Skeletal muscle tissue (tissue), 4 donors: ENCODE measurements around the gene OR13A1. TPM values are rescaled to one million over a fixed set of nuclear protein-coding genes. Genes with fewer than 3 reads are reported as not detected.
"Not testable (repeated sequence)": the region's sequence is repeated elsewhere in the genome, so short reads cannot be mapped to it uniquely, and the experiment has no call there.

Experiments used
- H3K27ac ChIP-seq: one replicate; pipeline ENCODE4 v1.7.0; 2013; ENCODE audit warnings: mild to moderate bottlenecking, low read depth, low read length, inconsistent platforms
- H3K27me3 ChIP-seq, 3 donors: one replicate each; pipeline ENCODE4 v1.7.0; 2013; ENCODE audit warnings: low read length in 3 of 3; ENCODE audit not compliant: control insufficient read depth in 3 of 3, insufficient read depth in 3 of 3
- H3K36me3 ChIP-seq, 3 donors: one replicate each; pipeline ENCODE4 v1.7.0; 2013; ENCODE audit warnings: low read length in 3 of 3; ENCODE audit not compliant: control insufficient read depth in 3 of 3, insufficient read depth in 3 of 3
- H3K4me1 ChIP-seq, 3 donors: one replicate each; pipeline ENCODE4 v1.7.0; 2013; ENCODE audit warnings: low read length in 3 of 3, mild to moderate bottlenecking in 3 of 3; ENCODE audit not compliant: control insufficient read depth in 3 of 3, insufficient read depth in 3 of 3
- H3K4me3 ChIP-seq, 3 donors: one replicate each; pipeline ENCODE4 v1.7.0; 2013; ENCODE audit warnings: low read length in 3 of 3
- H3K9ac ChIP-seq, 3 donors: one replicate each; pipeline ENCODE4 v1.7.0; 2013; ENCODE audit warnings: low read length in 3 of 3, mild to moderate bottlenecking in 3 of 3, moderate library complexity in 2 of 3, low read depth in 1 of 3
- H3K9me3 ChIP-seq, 3 donors: one replicate each; pipeline ENCODE4 v1.7.0; 2013; ENCODE audit warnings: low read length in 3 of 3; ENCODE audit not compliant: control insufficient read depth in 3 of 3
- total RNA-seq: library from RNA; depleted of rRNA; stranded (reverse); fragments of >200 nt; gene quantifications from one replicate; pipeline ENCODE4 v1.2.3, GENCODE V29; 2014
- donor health status: Osteomylitis.

Gene OR13A1
- total RNA-seq, 1 donor from 2014 or later = not detected

GRCh38 chr10:45286980-45287379 is 28.4 kb downstream of the OR13A1 start:
- Histone ChIP-seq H3K36me3 (no peaks in the 10 kb centered on the region), H3K9ac (no peak overlapping the region), H3K4me1 (no peaks in the 10 kb centered on the region), H3K9me3 (no peaks in the 10 kb centered on the region), H3K27me3 (no peaks in the 10 kb centered on the region), H3K27ac (no peak overlapping the region), H3K4me3 (no peak overlapping the region)

GRCh38 chr10:45282061-45282460 is 33.3 kb downstream of the OR13A1 start:
- Histone ChIP-seq H3K9me3 (no peaks in the 10 kb centered on the region), H3K27me3 (peaks cover 0 to 2% (median 0%) of the 10 kb centered on the region in 3 donors), H3K9ac (no peak overlapping the region), H3K4me1 (no peaks in the 10 kb centered on the region), H3K36me3 (no peaks in the 10 kb centered on the region), H3K27ac (no peak overlapping the region), H3K4me3 (no peak overlapping the region)

- no peak overlapping the region for H3K27ac ChIP-seq
- no peak overlapping the region for H3K9ac ChIP-seq
- no peaks in the 10 kb centered on the region for H3K9me3 ChIP-seq
These were observed 35.2 kb downstream of the OR13A1 start for GRCh38 chr10:45280113-45280760.

GRCh38 chr10:45279682-45280081 is 35.7 kb downstream of the OR13A1 start:
- no peak overlapping the region for H3K9ac ChIP-seq
- H3K27ac ChIP-seq = no peak overlapping the region
- no peaks in the 10 kb centered on the region for H3K4me1 ChIP-seq
- H3K4me3 ChIP-seq = no peak overlapping the region
- peaks cover 0 to 2% (median 0%) of the 10 kb centered on the region in 3 donors for H3K27me3 ChIP-seq
- no peaks in the 10 kb centered on the region for H3K36me3 ChIP-seq
- no peaks in the 10 kb centered on the region for H3K9me3 ChIP-seq

More at GRCh38 chr10:45280113-45280760, 35.2 kb downstream of the OR13A1 start:
- Histone ChIP-seq H3K4me1 (no peaks in the 10 kb centered on the region), H3K4me3 (no peak overlapping the region), H3K36me3 (no peaks in the 10 kb centered on the region), H3K27me3 (peaks cover 0 to 2% (median 0%) of the 10 kb centered on the region in 3 donors)

- no peaks in the 10 kb centered on the region for H3K36me3 ChIP-seq
- H3K9me3 ChIP-seq = no peaks in the 10 kb centered on the region
- H3K4me3 ChIP-seq = no peak overlapping the region
- H3K27me3 ChIP-seq = peaks cover 0 to 2% (median 0%) of the 10 kb centered on the region in 3 donors
- H3K4me1 ChIP-seq = no peaks in the 10 kb centered on the region
- H3K9ac ChIP-seq = no peak overlapping the region
- no peak overlapping the region for H3K27ac ChIP-seq
These were observed 36.4 kb downstream of the OR13A1 start for GRCh38 chr10:45278860-45279498.

- H3K4me3 ChIP-seq, H3K27ac ChIP-seq, H3K9ac ChIP-seq, H3K27me3 ChIP-seq, H3K4me1 ChIP-seq, H3K9me3 ChIP-seq, H3K36me3 ChIP-seq: not testable (repeated sequence)
These were observed 39.3 kb downstream of the OR13A1 start for GRCh38 chr10:45276146-45276545.

GRCh38 chr10:45274364-45274763 is 41.0 kb downstream of the OR13A1 start:
- Histone ChIP-seq H3K27ac (no peak overlapping the region), H3K36me3 (no peaks in the 10 kb centered on the region), H3K9me3 (no peaks in the 10 kb centered on the region), H3K4me1 (no peaks in the 10 kb centered on the region), H3K27me3 (no peaks in the 10 kb centered on the region), H3K4me3 (no peak overlapping the region), H3K9ac (no peak overlapping the region)

GRCh38 chr10:45267777-45268176 is 47.6 kb downstream of the OR13A1 start:
- not testable (repeated sequence) for H3K9ac ChIP-seq, H3K4me3 ChIP-seq, H3K4me1 ChIP-seq, H3K9me3 ChIP-seq, H3K27me3 ChIP-seq, H3K27ac ChIP-seq, H3K36me3 ChIP-seq

- Histone ChIP-seq H3K36me3 (no peaks in the 10 kb centered on the region), H3K27ac (no peak overlapping the region), H3K4me3 (no peak overlapping the region), H3K9ac (no peak overlapping the region), H3K4me1 (no peaks in the 10 kb centered on the region), H3K9me3 (peaks cover 0 to 4% (median 3%) of the 10 kb centered on the region in 3 donors), H3K27me3 (peaks cover 0 to 8% (median 5%) of the 10 kb centered on the region in 3 donors)
These were observed 49.4 kb downstream of the OR13A1 start for GRCh38 chr10:45265996-45266395.

- H3K27ac ChIP-seq = no peak overlapping the region
- H3K9ac ChIP-seq = no peak overlapping the region
- no peaks in the 10 kb centered on the region for H3K4me1 ChIP-seq
- H3K36me3 ChIP-seq = no peaks in the 10 kb centered on the region
- peaks cover 0 to 8% (median 5%) of the 10 kb centered on the region in 3 donors for H3K27me3 ChIP-seq
- no peak overlapping the region for H3K4me3 ChIP-seq
- H3K9me3 ChIP-seq = peaks cover 0 to 4% (median 3%) of the 10 kb centered on the region in 3 donors
These were observed 53.5 kb downstream of the OR13A1 start for GRCh38 chr10:45261946-45262345.
